ENCODE measurements around the gene FABP6.

- TF ChIP-seq, protein P1, sequence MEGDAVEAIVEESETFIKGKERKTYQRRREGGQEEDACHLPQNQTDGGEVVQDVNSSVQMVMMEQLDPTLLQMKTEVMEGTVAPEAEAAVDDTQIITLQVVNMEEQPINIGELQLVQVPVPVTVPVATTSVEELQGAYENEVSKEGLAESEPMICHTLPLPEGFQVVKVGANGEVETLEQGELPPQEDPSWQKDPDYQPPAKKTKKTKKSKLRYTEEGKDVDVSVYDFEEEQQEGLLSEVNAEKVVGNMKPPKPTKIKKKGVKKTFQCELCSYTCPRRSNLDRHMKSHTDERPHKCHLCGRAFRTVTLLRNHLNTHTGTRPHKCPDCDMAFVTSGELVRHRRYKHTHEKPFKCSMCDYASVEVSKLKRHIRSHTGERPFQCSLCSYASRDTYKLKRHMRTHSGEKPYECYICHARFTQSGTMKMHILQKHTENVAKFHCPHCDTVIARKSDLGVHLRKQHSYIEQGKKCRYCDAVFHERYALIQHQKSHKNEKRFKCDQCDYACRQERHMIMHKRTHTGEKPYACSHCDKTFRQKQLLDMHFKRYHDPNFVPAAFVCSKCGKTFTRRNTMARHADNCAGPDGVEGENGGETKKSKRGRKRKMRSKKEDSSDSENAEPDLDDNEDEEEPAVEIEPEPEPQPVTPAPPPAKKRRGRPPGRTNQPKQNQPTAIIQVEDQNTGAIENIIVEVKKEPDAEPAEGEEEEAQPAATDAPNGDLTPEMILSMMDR (IDR thresholded peaks at IDR 0.05): no peak
- no peak for TF ChIP-seq ZNF121 (CRISPR knock-in tag; IDR thresholded peaks at IDR 0.05)
- TF ChIP-seq ATF3 (CRISPR knock-in tag; conservative IDR thresholded peaks at IDR 0.05): no peak
- no peak for TF ChIP-seq ELF4 (CRISPR knock-in tag; IDR thresholded peaks at IDR 0.05; ENCODE audit: low read depth)
- no peak for TF ChIP-seq CREB1 (CRISPR knock-in tag; IDR thresholded peaks at IDR 0.05)
- TF ChIP-seq, protein P2, sequence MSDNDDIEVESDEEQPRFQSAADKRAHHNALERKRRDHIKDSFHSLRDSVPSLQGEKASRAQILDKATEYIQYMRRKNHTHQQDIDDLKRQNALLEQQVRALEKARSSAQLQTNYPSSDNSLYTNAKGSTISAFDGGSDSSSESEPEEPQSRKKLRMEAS (CRISPR knock-in tag; IDR thresholded peaks at IDR 0.05): no peak
- TF ChIP-seq ETV6 (CRISPR knock-in tag; IDR thresholded peaks at IDR 0.05): no peak
- no peak for TF ChIP-seq FOXJ3 (CRISPR knock-in tag; IDR thresholded peaks at IDR 0.05; ENCODE audit: borderline replicate concordance)
- no peak for TF ChIP-seq NR1H2 (CRISPR knock-in tag; IDR thresholded peaks at IDR 0.05)
- TF ChIP-seq FOXK1 (CRISPR knock-in tag; IDR thresholded peaks at IDR 0.05): no peak
Observed at GRCh38 chr5:160210606-160211005, 18.7 kb upstream of the FABP6 start.
